Loucy (cell line): ENCODE results near the gene CLDN16.

ENCODE experiments used
- H2AFZ ChIP-seq: fragments of 200-600 bp; sonication (generic); 2 replicates; pipeline ENCODE4 v1.6.0; 2016; ENCODE audit warnings: antibody characterized with exemption, mild to moderate bottlenecking, low read length, moderate library complexity
- H3F3A ChIP-seq: fragments of 200-600 bp; 2 replicates; pipeline ENCODE4 v1.6.0; 2016; ENCODE audit warnings: antibody characterized with exemption, low read depth, mild to moderate bottlenecking
- H3K27me3 ChIP-seq: fragments of 200-600 bp; sonication (generic); 2 replicates; pipeline ENCODE4 v1.6.1; 2014; ENCODE audit warnings: low read length, mild to moderate bottlenecking; ENCODE audit not compliant: insufficient read depth, poor library complexity, severe bottlenecking
- H3K36me3 ChIP-seq: fragments of 200-600 bp; sonication (generic); 2 replicates; pipeline ENCODE4 v1.6.1; 2016; ENCODE audit warnings: low read length; ENCODE audit not compliant: insufficient read depth
- H3K4me1 ChIP-seq: fragments of 200-600 bp; sonication (generic); 2 replicates; pipeline ENCODE4 v1.5.1; 2014; ENCODE audit warnings: low read length, mild to moderate bottlenecking; ENCODE audit not compliant: insufficient read depth, poor library complexity, severe bottlenecking
- H3K4me2 ChIP-seq: fragments of 200-600 bp; sonication (generic); 2 replicates; pipeline ENCODE4 v1.6.0; 2014; ENCODE audit warnings: antibody characterized with exemption, low read length, low read depth, mild to moderate bottlenecking; ENCODE audit not compliant: poor library complexity, severe bottlenecking
- H3K4me3 ChIP-seq: fragments of 200-600 bp; sonication (generic); 2 replicates; pipeline ENCODE4 v1.5.1; 2014; ENCODE audit warnings: low read length, mild to moderate bottlenecking, mixed read lengths; ENCODE audit not compliant: poor library complexity, severe bottlenecking
- H3K79me2 ChIP-seq: fragments of 200-600 bp; sonication (generic); 2 replicates; pipeline ENCODE4 v1.6.1; 2014; ENCODE audit warnings: low read length; ENCODE audit not compliant: insufficient read depth
- H3K9ac ChIP-seq: fragments of 200-600 bp; sonication (generic); 2 replicates; pipeline ENCODE4 v1.6.0; 2014; ENCODE audit warnings: mild to moderate bottlenecking, low read depth, low read length, moderate library complexity; ENCODE audit not compliant: poor library complexity, severe bottlenecking
- H3K9me2 ChIP-seq: fragments of 200-600 bp; sonication (generic); replicated peaks from 2 replicates; pipeline ENCODE4 v1.6.1; 2016; ENCODE audit warnings: low read depth, low read length, mixed read lengths
- H3K9me3 ChIP-seq: fragments of 200-600 bp; sonication (generic); 2 replicates; pipeline ENCODE4 v1.6.1; 2014; ENCODE audit warnings: mild to moderate bottlenecking, antibody characterized with exemption, low read length, low read depth; ENCODE audit not compliant: insufficient read depth
- H4K20me1 ChIP-seq: fragments of 200-600 bp; sonication (generic); 2 replicates; pipeline ENCODE4 v1.6.0; 2014; ENCODE audit warnings: antibody characterized with exemption, low read length, mild to moderate bottlenecking; ENCODE audit not compliant: insufficient read depth, poor library complexity, severe bottlenecking
- EZH2phosphoT487 ChIP-seq: fragments of 200-600 bp; IDR thresholded peaks from 2 replicates; pipeline ENCODE4 v1.6.1; 2018; ENCODE audit warnings: antibody characterized with exemption, mild to moderate bottlenecking, moderate library complexity, borderline replicate concordance
- TF ChIP-seq, protein P1 (sequence below): fragments of 200-600 bp; sonication (generic); conservative IDR thresholded peaks from 2 replicates; pipeline ENCODE4 v1.5.1; 2014; ENCODE audit warnings: mild to moderate bottlenecking, antibody characterized with exemption, low read length

Gene CLDN16

DNA sequence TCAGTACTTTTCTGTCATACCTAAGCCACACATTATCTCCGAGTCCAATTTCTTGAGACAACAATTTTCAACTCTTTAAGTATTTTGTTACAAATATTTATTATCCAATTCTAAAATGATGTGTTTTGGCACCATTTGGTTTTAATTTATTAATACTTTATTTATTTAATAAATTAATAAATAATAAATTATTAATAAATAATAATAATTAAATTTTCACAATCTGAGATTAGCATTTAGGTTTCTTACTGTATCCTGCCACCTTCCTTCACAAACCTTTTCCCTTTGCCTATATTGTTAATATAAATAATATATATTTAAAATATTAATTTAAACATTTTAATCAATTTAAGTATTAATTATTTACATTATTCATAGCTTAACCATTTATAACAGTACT is 37.9 kb downstream of the CLDN16 start:
- Histone ChIP-seq H3K9me2 (no peaks in the 10 kb centered on the region), H3K9ac (no peak overlapping the region), H4K20me1 (no peaks in the 10 kb centered on the region), H3K4me3 (no peak overlapping the region), H3K79me2 (no peaks in the 10 kb centered on the region), H3K4me1 (no peaks in the 10 kb centered on the region), H2AFZ (no peak overlapping the region), H3K4me2 (no peak overlapping the region), H3K9me3 (no peaks in the 10 kb centered on the region), H3K36me3 (no peaks in the 10 kb centered on the region), H3F3A (no peaks in the 10 kb centered on the region), H3K27me3 (no peaks in the 10 kb centered on the region)
- TF ChIP-seq EZH2phosphoT487, result no peak
- TF ChIP-seq, protein P1, sequence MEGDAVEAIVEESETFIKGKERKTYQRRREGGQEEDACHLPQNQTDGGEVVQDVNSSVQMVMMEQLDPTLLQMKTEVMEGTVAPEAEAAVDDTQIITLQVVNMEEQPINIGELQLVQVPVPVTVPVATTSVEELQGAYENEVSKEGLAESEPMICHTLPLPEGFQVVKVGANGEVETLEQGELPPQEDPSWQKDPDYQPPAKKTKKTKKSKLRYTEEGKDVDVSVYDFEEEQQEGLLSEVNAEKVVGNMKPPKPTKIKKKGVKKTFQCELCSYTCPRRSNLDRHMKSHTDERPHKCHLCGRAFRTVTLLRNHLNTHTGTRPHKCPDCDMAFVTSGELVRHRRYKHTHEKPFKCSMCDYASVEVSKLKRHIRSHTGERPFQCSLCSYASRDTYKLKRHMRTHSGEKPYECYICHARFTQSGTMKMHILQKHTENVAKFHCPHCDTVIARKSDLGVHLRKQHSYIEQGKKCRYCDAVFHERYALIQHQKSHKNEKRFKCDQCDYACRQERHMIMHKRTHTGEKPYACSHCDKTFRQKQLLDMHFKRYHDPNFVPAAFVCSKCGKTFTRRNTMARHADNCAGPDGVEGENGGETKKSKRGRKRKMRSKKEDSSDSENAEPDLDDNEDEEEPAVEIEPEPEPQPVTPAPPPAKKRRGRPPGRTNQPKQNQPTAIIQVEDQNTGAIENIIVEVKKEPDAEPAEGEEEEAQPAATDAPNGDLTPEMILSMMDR, result no peak

GRCh38 chr3:190426806-190427507 is 39.0 kb downstream of the CLDN16 start:
- H3K27me3 ChIP-seq, result no peaks in the 10 kb centered on the region

GRCh38 chr3:190429681-190430080 is 41.7 kb downstream of the CLDN16 start:
- TF ChIP-seq, protein P1, result no peak
- no peak for TF ChIP-seq EZH2phosphoT487
- H3K9me2 ChIP-seq, result no peaks in the 10 kb centered on the region
- no peaks in the 10 kb centered on the region for H3K36me3 ChIP-seq
- no peaks in the 10 kb centered on the region for H3K27me3 ChIP-seq
- no peaks in the 10 kb centered on the region for H3F3A ChIP-seq
- H4K20me1 ChIP-seq, result no peaks in the 10 kb centered on the region
- H3K79me2 ChIP-seq, result no peaks in the 10 kb centered on the region
- no peak overlapping the region for H3K9ac ChIP-seq
- H3K4me3 ChIP-seq, result no peak overlapping the region
- no peak overlapping the region for H3K4me2 ChIP-seq
- no peaks in the 10 kb centered on the region for H3K9me3 ChIP-seq
- no peaks in the 10 kb centered on the region for H3K4me1 ChIP-seq
- H2AFZ ChIP-seq, result no peak overlapping the region

More at GRCh38 chr3:190426806-190427507, 39.0 kb downstream of the CLDN16 start:
- Histone ChIP-seq H3K79me2 (no peaks in the 10 kb centered on the region), H3K4me2 (no peak overlapping the region), H2AFZ (no peak overlapping the region), H3K36me3 (no peaks in the 10 kb centered on the region), H3K9ac (no peak overlapping the region), H4K20me1 (no peaks in the 10 kb centered on the region), H3K9me3 (no peaks in the 10 kb centered on the region), H3K9me2 (no peaks in the 10 kb centered on the region), H3K4me1 (no peaks in the 10 kb centered on the region), H3K4me3 (no peak overlapping the region), H3F3A (no peaks in the 10 kb centered on the region)
- no peak for TF ChIP-seq EZH2phosphoT487
- TF ChIP-seq, protein P1, result no peak
